Left cardiac atrium (tissue), 4 donors: ENCODE results near the gene LACTBL1. TPM values are rescaled to one million over a fixed set of nuclear protein-coding genes. Genes with fewer than 3 reads are reported as not detected.

ENCODE experiments used
- ATAC-seq, 2 donors: fragments of 200-7000 bp; cut with Tn5 transposase; one replicate each; pipeline ENCODE4 v1.9.1; 2020; ENCODE audit warnings: mild to moderate bottlenecking in 2 of 2, moderate library complexity in 2 of 2
- DNase-seq: peaks from one replicate; pipeline ENCODE4 v3.0.0-alpha.2; 2020
- intact Hi-C, 2 donors: fragments of 100-400 bp; cut with DNase I; formaldehyde crosslinking; loops; one replicate each; pipeline versions ENCODE4 v1.14.1 to v1.15.1; 2022 to 2023
- total RNA-seq, 2 donors: library from RNA; stranded (reverse); fragmentation: NEBNext Ultra II Directional; extraction: Animal tissue kit (Norgen Biotek cat#: 25700); gene quantifications; one replicate each; pipeline ENCODE4 v1.2.1, GENCODE V29; 2021
- donor health status: DM: no; HTN: yes; CAD: no.
- donor health status: DM: no; HTN: yes; CAD: no; lungs with severe emphysema.
- donor health status: DM: yes; HTN: yes; CAD: no.
- donor health status: Dilated cardiomyopathy.

The LACTBL1 gene
- total RNA-seq, 2 donors from 2014 or later = not detected

GRCh38 chr1:22919341-22920025 is 53.2 kb downstream of the LACTBL1 start:
- intact Hi-C loops = loop anchor here in 1 of 2 donors (10.0 kb wide), 1 partner anchor 215 kb away; no protein-coding TSS in a partner anchor
- no peak for ATAC-seq
- no peak for DNase-seq

GRCh38 chr1:22918644-22919043 is 54.0 kb downstream of the LACTBL1 start:
- ATAC-seq (no peak), DNase-seq (no peak)
- intact Hi-C loops = no loop called here

GRCh38 chr1:22917989-22918388 is 54.7 kb downstream of the LACTBL1 start:
- DNase-seq (no peak), ATAC-seq (no peak)
- intact Hi-C loops = no loop called here

GRCh38 chr1:22916471-22916820 is 56.2 kb downstream of the LACTBL1 start:
- DNase-seq = no peak
- ATAC-seq = peak; percentile 51 to 61
- intact Hi-C loops = no loop called here

GRCh38 chr1:22915816-22916470 is 56.7 kb downstream of the LACTBL1 start:
- DNase-seq = no peak
- ATAC-seq = no peak
- intact Hi-C loops = no loop called here

- no peak for ATAC-seq
- intact Hi-C loops = no loop called here
- DNase-seq = no peak
These were observed 57.4 kb downstream of the LACTBL1 start for GRCh38 chr1:22915231-22915630.

GRCh38 chr1:22914633-22915217 is 57.9 kb downstream of the LACTBL1 start:
- intact Hi-C loops = no loop called here
- no peak for ATAC-seq

GRCh38 chr1:22914156-22914555 is 58.5 kb downstream of the LACTBL1 start:
- no peak for ATAC-seq
- intact Hi-C loops = no loop called here
- no peak for DNase-seq

More at GRCh38 chr1:22914633-22915217, 57.9 kb downstream of the LACTBL1 start:
- no peak for DNase-seq

GRCh38 chr1:22913421-22914141 is 59.1 kb downstream of the LACTBL1 start:
- intact Hi-C loops = no loop called here
- ATAC-seq = no peak
- no peak for DNase-seq

- intact Hi-C loops = no loop called here
- DNase-seq = no peak
These were observed 60.4 kb downstream of the LACTBL1 start for GRCh38 chr1:22912311-22912710.

GRCh38 chr1:22910986-22911651 is 61.5 kb downstream of the LACTBL1 start:
- ATAC-seq (no peak), DNase-seq (no peak)
- intact Hi-C loops = no loop called here

More at GRCh38 chr1:22912311-22912710, 60.4 kb downstream of the LACTBL1 start:
- ATAC-seq = no peak

- ATAC-seq (no peak), DNase-seq (no peak)
- intact Hi-C loops = no loop called here
These were observed 62.4 kb downstream of the LACTBL1 start for GRCh38 chr1:22910286-22910685.

- intact Hi-C loops = no loop called here
- DNase-seq (no peak), ATAC-seq (no peak)
These were observed 63.7 kb downstream of the LACTBL1 start for GRCh38 chr1:22908880-22909426.

- no peak for DNase-seq
- intact Hi-C loops = no loop called here
- no peak for ATAC-seq
These were observed 65.1 kb downstream of the LACTBL1 start for GRCh38 chr1:22907528-22907927.

GRCh38 chr1:22906968-22907367 is 65.7 kb downstream of the LACTBL1 start:
- no peak for DNase-seq
- no peak for ATAC-seq
- intact Hi-C loops = no loop called here

- ATAC-seq = no peak
- intact Hi-C loops = no loop called here
- no peak for DNase-seq
These were observed 69.6 kb downstream of the LACTBL1 start for GRCh38 chr1:22903113-22903512.
